ENCODE measurements around the gene PDE2A.

PDE2A gene

DNA sequence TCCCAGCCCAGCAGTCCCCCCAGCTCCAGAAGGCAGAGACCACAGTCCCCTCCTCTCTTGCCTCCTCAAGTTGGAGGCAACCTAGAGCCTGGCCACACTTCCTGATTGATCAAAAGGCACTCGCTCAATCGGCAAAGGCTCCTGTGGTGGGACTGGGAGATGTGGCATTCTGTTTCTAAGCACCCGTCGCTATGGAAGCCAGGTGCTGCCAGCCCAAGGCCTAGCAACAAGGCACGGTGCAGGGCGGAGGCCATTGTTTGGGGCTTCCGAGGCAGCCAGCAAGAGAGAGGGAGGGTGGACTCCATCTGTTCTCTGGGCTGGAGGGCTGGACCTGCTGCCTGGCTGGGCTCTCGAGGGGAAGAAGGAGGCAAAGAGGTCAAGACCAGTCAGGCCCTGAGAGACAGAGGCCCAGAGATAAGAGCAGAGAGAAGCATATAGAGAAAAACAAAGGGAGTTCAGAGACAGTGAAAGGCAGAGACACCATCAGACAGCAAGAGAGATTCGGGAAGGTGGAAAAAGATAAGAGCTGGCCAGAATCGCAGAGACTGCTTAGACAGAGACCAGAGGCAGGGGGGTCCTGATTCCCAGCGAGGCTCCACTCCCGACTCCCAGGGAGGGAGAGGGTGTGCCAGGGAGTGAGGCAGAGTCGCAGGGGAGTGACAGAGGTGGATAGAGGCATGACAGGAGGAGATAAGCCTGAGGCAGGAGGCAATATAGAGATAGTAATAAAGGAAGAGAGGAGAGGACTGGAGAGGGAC is 21.2 kb downstream of the PDE2A start:
- Histone ChIP-seq H3K36me3 (ENCODE audit: control insufficient read depth, insufficient read depth, low read length) (no peaks in the 10 kb centered on the region), H3K9me3 (ENCODE audit: control insufficient read depth, low read length) (no peaks in the 10 kb centered on the region), H3K4me1 (no peaks in the 10 kb centered on the region), H3K79me2 (no peaks in the 10 kb centered on the region), H3K4me2 (ENCODE audit: low read length) (no peak overlapping the region), H2AFZ (no peak overlapping the region), H3K4me3 (ENCODE audit: low read depth, low read length) (no peak overlapping the region), H3K9ac (no peak overlapping the region), H3K27ac (no peak overlapping the region), H3K27me3 (ENCODE audit: control insufficient read depth, insufficient read depth, low read length) (no peaks in the 10 kb centered on the region)
- TF ChIP-seq, protein P1, sequence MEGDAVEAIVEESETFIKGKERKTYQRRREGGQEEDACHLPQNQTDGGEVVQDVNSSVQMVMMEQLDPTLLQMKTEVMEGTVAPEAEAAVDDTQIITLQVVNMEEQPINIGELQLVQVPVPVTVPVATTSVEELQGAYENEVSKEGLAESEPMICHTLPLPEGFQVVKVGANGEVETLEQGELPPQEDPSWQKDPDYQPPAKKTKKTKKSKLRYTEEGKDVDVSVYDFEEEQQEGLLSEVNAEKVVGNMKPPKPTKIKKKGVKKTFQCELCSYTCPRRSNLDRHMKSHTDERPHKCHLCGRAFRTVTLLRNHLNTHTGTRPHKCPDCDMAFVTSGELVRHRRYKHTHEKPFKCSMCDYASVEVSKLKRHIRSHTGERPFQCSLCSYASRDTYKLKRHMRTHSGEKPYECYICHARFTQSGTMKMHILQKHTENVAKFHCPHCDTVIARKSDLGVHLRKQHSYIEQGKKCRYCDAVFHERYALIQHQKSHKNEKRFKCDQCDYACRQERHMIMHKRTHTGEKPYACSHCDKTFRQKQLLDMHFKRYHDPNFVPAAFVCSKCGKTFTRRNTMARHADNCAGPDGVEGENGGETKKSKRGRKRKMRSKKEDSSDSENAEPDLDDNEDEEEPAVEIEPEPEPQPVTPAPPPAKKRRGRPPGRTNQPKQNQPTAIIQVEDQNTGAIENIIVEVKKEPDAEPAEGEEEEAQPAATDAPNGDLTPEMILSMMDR (IDR thresholded peaks at IDR 0.05), result no peak

DNA sequence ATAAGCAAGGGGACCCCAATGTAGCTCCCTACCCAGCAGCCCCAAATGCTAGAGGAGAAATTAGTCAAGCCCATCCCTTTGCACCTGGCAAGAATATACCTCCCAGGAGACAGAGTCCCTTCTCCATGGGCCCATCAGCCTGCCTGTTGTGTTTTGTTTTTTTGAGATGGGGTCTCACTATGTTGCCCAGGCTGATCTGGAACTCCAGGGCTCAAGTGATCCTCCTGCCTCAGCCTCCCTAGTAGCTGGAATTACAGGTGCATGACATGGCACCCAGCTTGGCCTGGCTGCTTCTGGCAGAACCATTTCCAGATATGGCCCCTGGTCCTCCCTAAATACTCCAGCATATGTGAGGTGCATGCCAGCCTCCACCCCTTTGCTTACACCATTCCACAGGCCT is 22.1 kb downstream of the PDE2A start:
- Histone ChIP-seq H3K9me3 (ENCODE audit: control insufficient read depth, low read length) (no peaks in the 10 kb centered on the region), H3K4me2 (ENCODE audit: low read length) (no peak overlapping the region), H3K4me1 (no peaks in the 10 kb centered on the region), H2AFZ (no peak overlapping the region), H3K27me3 (ENCODE audit: control insufficient read depth, insufficient read depth, low read length) (no peaks in the 10 kb centered on the region), H3K36me3 (ENCODE audit: control insufficient read depth, insufficient read depth, low read length) (no peaks in the 10 kb centered on the region), H3K79me2 (no peaks in the 10 kb centered on the region), H3K9ac (no peak overlapping the region), H3K27ac (no peak overlapping the region), H3K4me3 (ENCODE audit: low read depth, low read length) (no peak overlapping the region)
- TF ChIP-seq, protein P1 (IDR thresholded peaks at IDR 0.05), result no peak

DNA sequence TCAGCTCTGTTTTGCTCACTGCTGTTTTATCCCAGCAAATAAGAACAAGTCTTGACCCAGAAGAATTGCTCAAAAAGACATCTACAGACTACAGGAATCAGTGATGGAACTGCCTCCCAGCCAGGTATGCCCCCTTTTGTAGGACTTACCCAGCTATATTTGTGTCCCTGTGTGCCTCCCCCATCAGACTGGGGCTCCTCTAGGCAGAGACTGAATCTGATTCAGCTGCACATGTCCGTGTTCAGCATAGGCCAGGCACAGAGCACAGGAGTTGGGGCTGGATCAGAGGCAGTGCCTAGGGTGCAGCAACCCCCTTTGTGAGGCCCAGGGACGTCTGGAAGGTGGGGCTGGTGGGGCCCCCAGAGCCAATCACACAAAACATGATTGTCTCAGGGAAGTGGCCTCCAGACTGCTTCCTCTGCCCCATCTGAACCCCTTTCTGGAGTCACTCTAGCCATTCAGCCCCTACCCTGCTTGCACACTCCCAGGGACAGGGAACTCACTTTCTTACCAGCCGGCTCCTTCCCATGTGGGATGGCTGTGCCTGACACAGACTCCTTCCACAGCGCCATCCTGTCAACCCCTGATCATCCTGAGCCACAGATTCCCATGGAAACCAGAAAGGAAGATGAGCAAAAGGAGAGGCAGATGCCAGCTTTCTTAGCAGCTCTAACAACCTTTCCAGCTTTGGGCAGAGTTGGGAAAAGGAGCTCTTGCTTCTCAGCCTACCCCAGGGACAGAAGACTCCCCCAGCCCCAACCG is 24.8 kb downstream of the PDE2A start:
- Histone ChIP-seq H3K4me3 (ENCODE audit: low read depth, low read length) (no peak overlapping the region), H3K4me1 (no peaks in the 10 kb centered on the region), H3K36me3 (ENCODE audit: control insufficient read depth, insufficient read depth, low read length) (no peaks in the 10 kb centered on the region), H3K27ac (no peak overlapping the region), H3K9ac (no peak overlapping the region), H2AFZ (no peak overlapping the region), H3K79me2 (no peaks in the 10 kb centered on the region), H3K9me3 (ENCODE audit: control insufficient read depth, low read length) (no peaks in the 10 kb centered on the region), H3K4me2 (ENCODE audit: low read length) (no peak overlapping the region), H3K27me3 (ENCODE audit: control insufficient read depth, insufficient read depth, low read length) (no peaks in the 10 kb centered on the region)
- TF ChIP-seq, protein P1 (IDR thresholded peaks at IDR 0.05), result no peak

DNA sequence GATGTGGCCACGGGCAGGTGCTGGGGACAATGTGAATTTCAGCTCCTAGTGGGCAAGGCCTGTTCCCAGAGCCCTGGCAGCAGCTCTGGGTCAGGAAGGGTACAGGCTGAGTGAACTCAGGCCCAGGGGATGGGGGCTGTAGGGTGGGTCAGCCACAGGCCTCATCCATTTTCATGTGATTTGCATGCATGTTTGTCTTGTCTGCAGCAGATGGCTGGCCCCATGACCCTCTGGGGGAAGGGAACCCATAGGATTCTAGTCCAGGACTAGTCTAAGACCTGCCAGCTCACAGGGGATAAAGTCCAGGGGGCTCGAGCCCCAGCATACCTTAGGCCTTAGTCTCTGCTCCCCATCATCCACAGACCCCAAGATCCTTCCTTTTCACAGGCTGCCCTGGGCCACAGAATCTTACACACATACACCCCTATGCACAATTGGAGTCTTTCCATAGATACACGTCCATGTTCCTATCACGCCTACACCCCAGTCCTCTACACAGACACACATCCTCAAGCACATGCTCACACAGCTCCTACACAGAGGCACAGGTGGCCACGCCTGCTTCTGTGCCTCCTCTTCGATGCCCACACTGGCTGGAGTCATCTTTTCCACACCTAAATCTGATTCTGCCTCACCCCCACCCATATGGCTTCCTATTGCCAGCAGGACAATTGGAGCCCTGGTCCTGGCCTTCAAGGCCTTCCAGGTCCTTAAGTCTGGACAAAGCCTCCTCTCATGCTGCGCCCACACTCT is 25.7 kb downstream of the PDE2A start:
- H3K4me3 ChIP-seq (ENCODE audit: low read depth, low read length), result no peak overlapping the region
- no peaks in the 10 kb centered on the region for H3K4me1 ChIP-seq
- H3K9me3 ChIP-seq (ENCODE audit: control insufficient read depth, low read length), result no peaks in the 10 kb centered on the region
- H2AFZ ChIP-seq, result no peak overlapping the region
- no peak overlapping the region for H3K9ac ChIP-seq
- no peaks in the 10 kb centered on the region for H3K27me3 ChIP-seq (ENCODE audit: control insufficient read depth, insufficient read depth, low read length)
- H3K27ac ChIP-seq, result no peak overlapping the region
- H3K79me2 ChIP-seq, result no peaks in the 10 kb centered on the region
- no peak overlapping the region for H3K4me2 ChIP-seq (ENCODE audit: low read length)
- TF ChIP-seq, protein P1 (IDR thresholded peaks at IDR 0.05), result no peak
- H3K36me3 ChIP-seq (ENCODE audit: control insufficient read depth, insufficient read depth, low read length), result no peaks in the 10 kb centered on the region
